Rectal smooth muscle tissue (tissue), 1 donor: ENCODE measurements around the gene COBL.
A peak's percentile ranks its signal among the peaks of the same experiment; 100 is the strongest.

ENCODE experiments used
- H3K27ac ChIP-seq: one replicate; pipeline ENCODE4 v1.7.0; 2013; ENCODE audit warnings: low read depth, low read length, inconsistent platforms
- H3K27me3 ChIP-seq: one replicate; pipeline ENCODE4 v1.7.0; 2013; ENCODE audit warnings: low read length; ENCODE audit not compliant: control insufficient read depth, insufficient read depth
- H3K36me3 ChIP-seq: one replicate; pipeline ENCODE4 v1.7.0; 2013; ENCODE audit warnings: low read length; ENCODE audit not compliant: control insufficient read depth, insufficient read depth
- H3K4me1 ChIP-seq: one replicate; pipeline ENCODE4 v1.7.0; 2013; ENCODE audit warnings: low read length; ENCODE audit not compliant: control insufficient read depth, insufficient read depth
- H3K4me3 ChIP-seq: one replicate; pipeline ENCODE4 v1.7.0; 2013; ENCODE audit warnings: low read length
- H3K9ac ChIP-seq: one replicate; pipeline ENCODE4 v1.7.0; 2013; ENCODE audit warnings: low read length

Gene COBL, protein sequence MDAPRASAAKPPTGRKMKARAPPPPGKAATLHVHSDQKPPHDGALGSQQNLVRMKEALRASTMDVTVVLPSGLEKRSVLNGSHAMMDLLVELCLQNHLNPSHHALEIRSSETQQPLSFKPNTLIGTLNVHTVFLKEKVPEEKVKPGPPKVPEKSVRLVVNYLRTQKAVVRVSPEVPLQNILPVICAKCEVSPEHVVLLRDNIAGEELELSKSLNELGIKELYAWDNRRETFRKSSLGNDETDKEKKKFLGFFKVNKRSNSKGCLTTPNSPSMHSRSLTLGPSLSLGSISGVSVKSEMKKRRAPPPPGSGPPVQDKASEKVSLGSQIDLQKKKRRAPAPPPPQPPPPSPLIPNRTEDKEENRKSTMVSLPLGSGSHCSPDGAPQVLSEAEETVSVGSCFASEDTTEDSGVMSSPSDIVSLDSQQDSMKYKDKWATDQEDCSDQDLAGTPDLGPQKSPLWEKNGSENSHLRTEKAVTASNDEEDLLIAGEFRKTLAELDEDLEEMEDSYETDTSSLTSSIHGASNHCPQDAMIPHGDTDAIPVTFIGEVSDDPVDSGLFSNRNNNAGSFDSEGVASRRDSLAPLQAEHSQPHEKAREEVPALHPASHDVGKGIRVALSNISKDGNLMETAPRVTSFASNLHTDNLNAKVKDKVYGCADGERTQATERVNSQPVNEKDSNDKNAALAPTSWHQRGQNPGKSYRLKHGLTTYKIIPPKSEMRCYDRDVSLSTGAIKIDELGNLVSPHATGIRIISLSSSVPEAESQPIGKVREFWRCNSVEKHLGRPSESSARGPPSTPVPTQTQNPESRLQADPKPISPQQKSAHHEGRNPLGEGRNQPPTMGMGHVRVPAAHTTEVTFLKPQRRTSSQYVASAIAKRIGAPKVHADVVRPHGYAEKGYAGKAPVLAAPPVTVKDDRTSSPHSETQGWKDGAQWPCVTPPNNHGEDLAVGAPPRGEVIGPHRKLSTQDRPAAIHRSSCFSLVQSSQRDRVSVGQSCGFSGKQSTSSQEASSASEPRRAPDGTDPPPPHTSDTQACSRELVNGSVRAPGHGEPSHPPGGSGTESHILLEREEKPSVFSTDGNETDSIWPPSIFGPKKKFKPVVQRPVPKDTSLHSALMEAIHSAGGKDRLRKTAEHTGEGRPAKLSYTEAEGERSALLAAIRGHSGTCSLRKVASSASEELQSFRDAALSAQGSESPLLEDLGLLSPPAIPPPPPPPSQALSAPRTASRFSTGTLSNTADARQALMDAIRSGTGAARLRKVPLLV

DNA sequence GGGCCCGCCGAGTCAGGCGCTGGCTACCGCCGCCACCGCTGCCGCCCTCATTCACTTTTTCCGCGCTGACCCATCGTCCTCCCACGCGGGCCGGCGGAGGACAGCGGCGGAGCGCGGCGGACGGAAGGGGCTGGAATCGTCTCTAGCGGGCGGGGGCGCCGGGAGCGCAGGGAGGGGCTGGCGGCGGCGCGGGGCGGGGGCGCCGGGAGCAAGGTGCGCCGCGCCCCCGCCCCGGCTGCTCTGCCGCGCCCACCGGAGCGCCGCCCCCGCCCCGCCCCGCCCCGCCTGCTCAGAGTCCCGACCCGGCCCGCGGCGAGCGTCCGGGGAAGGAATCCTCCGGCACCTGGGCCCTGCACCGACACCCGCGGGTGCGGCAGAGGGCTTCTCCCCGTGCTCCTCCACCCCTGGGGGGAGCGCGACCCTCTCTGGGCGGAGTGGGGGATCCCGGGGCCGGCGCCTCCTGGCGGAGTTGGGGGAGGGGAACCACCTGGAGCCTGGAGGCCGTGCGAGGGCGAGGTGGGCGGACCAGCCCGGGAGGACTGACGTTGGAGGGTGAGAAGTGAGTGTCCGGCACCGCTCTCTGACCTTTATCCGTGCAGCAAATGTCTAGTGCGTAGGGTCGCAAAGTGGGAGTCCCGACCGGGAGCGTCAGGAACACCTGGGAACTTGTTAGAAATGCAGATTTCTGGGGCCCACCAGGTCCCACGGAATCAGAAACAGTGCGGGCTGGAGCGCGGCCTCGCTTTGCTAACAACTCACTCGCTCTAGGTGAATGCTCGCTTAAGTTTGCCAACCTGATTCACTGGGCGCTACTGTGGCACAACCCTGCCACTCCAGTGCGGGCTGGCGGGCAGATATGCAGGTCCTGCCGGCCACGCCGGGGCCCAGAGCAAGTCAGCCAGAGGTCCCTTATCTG is at the start of gene COBL:
Gene COBL (minus strand): TSS at position 144 of the 916 bp plus-strand sequence. CDS start 176 bp downstream, outside the sequence.
- no peaks in the 10 kb centered on the region for H3K36me3 ChIP-seq
- H3K4me1 ChIP-seq, result no peaks in the 10 kb centered on the region
- no peaks in the 10 kb centered on the region for H3K27me3 ChIP-seq
- H3K27ac ChIP-seq, result peak within 1 kb of the TSS; percentile 67
- peak within 1 kb of the TSS; percentile 66 for H3K4me3 ChIP-seq
- H3K9ac ChIP-seq, result peak within 1 kb of the TSS; percentile 27

DNA sequence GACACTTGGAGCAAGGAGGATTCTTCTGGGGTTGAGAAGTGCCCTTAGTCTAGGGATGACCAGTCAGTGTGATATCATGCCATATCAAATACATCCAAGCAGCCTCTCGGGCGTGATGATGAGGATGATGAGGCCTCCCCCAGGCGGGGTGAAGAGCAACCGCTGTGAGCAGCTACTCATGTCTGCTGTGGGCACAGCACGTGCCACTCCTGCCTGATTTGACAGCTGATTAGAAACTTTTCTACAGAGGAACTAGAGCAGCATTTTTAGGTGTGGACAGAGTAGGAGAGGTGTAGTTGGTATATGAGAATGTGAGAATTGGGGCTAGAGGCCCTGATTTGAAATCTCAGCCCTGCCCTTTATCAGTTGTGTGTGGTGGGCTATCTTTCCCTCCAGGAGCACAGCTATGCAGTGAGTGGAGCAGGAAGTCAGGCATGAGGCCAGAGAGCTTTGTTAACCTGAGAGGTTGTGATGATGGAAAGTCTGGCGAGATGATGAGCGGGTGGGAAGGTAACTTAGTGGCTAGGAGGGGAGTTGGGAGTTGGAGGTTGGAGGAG is 49.6 kb upstream of the COBL start:
- Histone ChIP-seq H3K9ac (no peak overlapping the region), H3K27ac (no peak overlapping the region), H3K27me3 (no peaks in the 10 kb centered on the region), H3K4me3 (no peak overlapping the region), H3K4me1 (no peaks in the 10 kb centered on the region), H3K36me3 (no peaks in the 10 kb centered on the region)

DNA sequence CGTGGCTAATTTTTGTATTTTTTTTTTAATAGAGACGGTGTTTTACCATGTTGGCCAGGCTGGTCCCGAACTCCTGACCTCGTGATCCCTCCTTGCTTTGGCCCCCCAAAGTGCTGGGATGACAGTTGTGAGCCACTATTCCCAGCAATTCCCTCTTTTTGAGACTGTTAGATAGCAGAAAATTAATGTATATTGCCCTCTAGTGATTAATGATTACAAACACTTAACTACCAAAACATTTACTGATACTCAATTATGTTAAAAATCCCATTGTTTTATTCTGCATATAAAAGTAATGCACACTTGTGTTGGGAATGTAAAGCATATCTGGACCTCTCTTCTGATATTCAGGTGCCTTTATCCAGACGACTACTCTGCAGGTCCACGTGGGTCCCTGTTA is 41.2 kb upstream of the COBL start:
- H3K4me1 ChIP-seq, result no peaks in the 10 kb centered on the region
- H3K27me3 ChIP-seq, result no peaks in the 10 kb centered on the region
- no peak overlapping the region for H3K27ac ChIP-seq
- H3K4me3 ChIP-seq, result no peak overlapping the region
- H3K9ac ChIP-seq, result no peak overlapping the region
- no peaks in the 10 kb centered on the region for H3K36me3 ChIP-seq

DNA sequence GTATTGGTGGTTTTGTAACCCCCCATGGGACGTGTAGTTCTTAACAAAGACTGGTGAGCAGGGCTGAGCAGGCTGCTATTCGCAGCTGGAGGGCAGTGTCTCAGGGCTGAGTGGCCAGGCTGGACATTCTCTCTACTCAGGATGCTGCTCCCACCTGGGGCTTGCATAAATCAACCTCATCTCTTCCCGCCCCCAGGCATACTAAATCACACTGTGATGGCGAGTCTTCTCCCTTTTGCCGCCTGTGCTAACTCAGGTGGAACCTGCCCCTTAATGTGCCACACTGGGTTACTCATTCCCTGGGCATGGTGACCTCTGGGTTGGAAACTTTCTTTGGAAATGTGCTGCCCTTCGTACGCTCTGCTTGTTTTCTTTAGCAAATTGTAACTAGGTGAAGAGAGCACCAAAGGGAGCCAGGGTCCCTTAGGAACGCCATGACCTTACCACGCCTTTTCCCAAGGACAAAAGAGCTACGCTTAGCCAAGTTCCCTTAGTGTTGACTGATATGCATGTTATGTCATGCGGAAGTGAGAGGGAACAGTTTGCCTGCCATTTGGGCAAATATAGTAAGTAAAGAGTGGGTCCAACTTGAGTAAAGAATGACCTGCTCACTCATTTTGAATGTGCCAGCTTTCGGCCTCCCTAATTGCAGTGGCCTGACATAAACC is 40.4 kb upstream of the COBL start:
- Histone ChIP-seq H3K9ac (no peak overlapping the region), H3K4me1 (no peaks in the 10 kb centered on the region), H3K27ac (no peak overlapping the region), H3K36me3 (no peaks in the 10 kb centered on the region), H3K27me3 (no peaks in the 10 kb centered on the region), H3K4me3 (no peak overlapping the region)

DNA sequence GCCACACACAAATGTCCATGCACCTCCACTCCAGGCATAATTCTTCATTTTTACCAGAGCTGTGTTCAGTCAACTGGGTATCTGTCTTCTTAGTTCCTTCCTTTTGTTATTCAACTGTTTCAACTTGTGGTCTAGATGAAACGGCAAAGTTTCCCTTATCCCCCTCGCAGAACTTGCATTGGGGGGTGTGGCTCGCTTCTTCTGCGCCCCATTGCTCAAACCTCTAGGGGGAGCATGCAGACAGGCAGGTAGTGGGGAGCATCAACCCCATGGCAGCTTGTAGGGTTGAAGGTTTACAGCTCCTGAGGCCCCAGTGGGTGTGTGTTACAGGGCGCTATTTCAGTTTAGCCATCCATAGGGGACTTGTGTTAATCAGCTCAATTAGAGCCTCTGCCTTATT is 38.3 kb upstream of the COBL start:
- Histone ChIP-seq H3K27me3 (no peaks in the 10 kb centered on the region), H3K4me3 (no peak overlapping the region), H3K4me1 (no peaks in the 10 kb centered on the region), H3K36me3 (no peaks in the 10 kb centered on the region), H3K27ac (no peak overlapping the region), H3K9ac (no peak overlapping the region)

DNA sequence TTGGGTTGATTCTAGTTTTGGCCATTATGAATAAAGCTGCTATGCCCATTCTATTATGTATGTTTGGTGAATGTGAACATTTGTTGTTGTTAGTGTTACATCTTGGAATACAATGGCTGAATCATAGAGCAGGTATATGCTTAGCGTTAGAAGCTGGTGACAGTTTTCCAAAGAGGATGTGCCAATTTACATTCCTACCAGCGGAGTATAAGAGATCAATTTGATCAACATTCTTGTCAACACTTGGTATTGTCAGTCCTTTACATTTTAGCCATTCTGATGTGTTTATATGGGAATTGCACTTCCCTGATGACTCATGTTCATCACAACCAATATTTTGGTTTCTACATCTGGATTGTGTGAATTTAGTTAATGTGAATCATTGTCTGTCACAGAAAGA is 37.8 kb upstream of the COBL start:
- no peaks in the 10 kb centered on the region for H3K4me1 ChIP-seq
- H3K27me3 ChIP-seq, result no peaks in the 10 kb centered on the region
- H3K27ac ChIP-seq, result no peak overlapping the region
- no peaks in the 10 kb centered on the region for H3K36me3 ChIP-seq
- no peak overlapping the region for H3K4me3 ChIP-seq
- H3K9ac ChIP-seq, result no peak overlapping the region

DNA sequence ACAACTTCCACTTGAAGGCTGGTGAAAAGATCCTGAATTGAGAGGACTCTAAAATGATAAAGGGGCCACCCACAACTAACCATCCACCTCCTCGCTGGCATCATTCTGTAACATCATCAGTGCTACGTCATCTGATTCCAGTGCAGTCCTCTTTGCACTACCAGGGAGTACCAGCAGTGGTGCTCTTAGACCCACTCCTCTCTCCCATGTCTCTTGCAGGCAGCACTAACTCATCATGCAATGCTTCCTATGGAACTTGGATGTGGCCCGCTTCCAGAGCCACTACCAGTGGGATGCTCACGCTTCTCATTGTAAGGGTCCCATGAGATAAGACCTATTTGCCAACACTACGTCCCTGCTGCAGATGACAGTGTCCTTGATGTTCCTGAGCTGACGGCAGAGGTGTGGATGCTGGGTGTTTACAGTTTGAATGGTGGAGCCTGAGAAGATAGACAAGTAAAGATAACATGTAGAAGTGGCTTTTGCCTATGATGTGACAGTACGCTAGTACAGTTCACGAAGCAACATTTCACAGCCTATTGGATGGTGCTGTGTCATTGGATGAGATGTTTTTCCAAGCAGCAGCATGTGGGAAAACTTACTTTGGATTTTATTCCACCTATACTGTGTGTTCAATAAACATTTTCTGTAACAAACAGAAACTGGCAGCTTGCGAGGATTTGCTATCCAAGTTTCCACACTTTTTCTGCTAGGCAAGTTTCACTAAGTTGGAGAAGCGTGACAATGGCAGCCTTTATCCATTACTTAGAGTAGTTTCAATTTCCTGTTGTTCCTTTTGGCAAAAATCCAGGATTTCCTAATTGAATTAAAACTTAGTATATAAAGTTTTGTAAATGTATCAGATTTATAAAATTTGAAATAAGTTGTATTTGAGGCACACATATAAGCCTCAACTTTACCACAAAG is 35.8 kb upstream of the COBL start:
- H3K36me3 ChIP-seq, result no peaks in the 10 kb centered on the region
- no peak overlapping the region for H3K4me3 ChIP-seq
- H3K4me1 ChIP-seq, result no peaks in the 10 kb centered on the region
- H3K27ac ChIP-seq, result no peak overlapping the region
- no peaks in the 10 kb centered on the region for H3K27me3 ChIP-seq
- no peak overlapping the region for H3K9ac ChIP-seq

DNA sequence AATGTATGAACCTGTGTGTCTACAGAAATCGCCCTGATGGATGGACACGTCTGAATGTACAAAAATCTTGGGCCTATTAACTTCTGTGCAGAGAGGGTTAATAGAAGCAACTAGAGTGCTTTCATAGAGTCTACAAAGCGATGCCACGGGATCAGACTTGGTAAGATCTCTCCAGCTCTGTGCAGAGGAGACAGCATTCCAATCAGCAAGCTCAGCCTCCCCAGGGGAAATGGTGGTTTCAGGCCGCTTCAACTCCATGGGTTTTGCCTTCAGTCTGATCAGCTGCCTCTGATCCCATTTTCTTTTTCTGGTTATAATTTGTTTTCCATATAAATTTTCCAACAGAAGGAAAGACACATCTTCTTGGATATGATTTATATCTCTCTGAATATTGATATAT is 35.1 kb upstream of the COBL start:
- Histone ChIP-seq H3K9ac (no peak overlapping the region), H3K27me3 (no peaks in the 10 kb centered on the region), H3K36me3 (no peaks in the 10 kb centered on the region), H3K27ac (no peak overlapping the region), H3K4me3 (no peak overlapping the region), H3K4me1 (no peaks in the 10 kb centered on the region)

DNA sequence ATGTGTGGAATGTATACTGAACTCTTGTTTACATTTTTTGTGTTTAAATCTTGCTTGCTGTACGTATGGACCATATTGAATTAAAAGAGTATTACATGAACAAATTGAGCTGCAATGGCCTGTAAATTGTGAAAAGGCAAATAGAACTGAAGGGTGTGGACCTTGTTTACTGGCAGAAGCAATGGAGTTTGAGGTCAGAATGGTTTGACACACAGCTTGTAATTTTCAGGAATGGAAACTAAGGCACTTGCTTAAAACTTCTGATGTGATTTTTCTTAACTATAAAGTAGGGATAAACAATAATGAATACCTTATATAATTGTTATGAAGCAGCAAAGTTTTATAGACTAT is 33.9 kb upstream of the COBL start:
- Histone ChIP-seq H3K36me3 (no peaks in the 10 kb centered on the region), H3K27me3 (no peaks in the 10 kb centered on the region), H3K27ac (no peak overlapping the region), H3K9ac (no peak overlapping the region), H3K4me1 (no peaks in the 10 kb centered on the region), H3K4me3 (no peak overlapping the region)

DNA sequence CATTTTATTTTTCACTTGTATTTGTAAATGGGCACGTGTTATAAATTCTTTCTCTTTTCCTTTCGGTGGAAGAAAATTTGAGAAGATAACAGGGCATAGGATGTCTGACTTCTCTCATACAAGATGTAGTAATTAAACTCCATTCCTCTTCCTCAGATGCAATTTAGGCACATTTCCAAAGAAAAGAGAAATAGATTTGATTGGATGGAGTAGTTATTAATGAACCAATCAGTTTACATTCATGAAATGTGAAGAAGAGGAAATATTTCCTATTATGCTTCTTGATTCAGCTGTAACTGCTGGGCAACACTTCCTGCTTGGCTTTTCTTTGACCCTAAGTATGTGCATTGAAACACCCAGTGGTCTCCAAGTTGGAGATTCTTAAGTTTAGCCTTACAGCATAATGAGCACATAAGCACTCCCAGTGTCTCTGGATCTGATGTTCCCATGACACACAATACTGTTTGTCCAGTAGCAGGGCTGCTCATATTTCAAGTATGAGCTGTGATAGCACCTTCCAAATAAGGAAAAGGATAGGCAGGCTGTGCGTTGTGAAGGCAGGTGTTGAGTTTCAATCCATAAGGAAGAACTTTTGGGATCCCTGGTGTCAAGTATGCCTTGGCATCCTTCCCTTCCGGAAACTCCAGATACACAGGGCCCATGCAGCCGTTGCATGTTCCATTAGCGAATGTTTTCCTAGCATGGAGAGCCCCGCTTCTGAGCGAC is 33.4 kb upstream of the COBL start:
- Histone ChIP-seq H3K27me3 (no peaks in the 10 kb centered on the region), H3K9ac (no peak overlapping the region), H3K4me1 (no peaks in the 10 kb centered on the region), H3K36me3 (no peaks in the 10 kb centered on the region), H3K4me3 (no peak overlapping the region), H3K27ac (no peak overlapping the region)
